Measurements from ENCODE around the gene SLIT1.

- TF ChIP-seq CTCF (IDR thresholded peaks at IDR 0.05) (no peak), POLR2A (IDR thresholded peaks at IDR 0.05) (no peak)
These were observed 185.1 kb downstream of the SLIT1 start for GRCh38 chr10:97000487-97001182.

All from lower leg skin (tissue), 3 donors.